ENCODE measurements around the gene POLR1A.

Gene POLR1A

DNA sequence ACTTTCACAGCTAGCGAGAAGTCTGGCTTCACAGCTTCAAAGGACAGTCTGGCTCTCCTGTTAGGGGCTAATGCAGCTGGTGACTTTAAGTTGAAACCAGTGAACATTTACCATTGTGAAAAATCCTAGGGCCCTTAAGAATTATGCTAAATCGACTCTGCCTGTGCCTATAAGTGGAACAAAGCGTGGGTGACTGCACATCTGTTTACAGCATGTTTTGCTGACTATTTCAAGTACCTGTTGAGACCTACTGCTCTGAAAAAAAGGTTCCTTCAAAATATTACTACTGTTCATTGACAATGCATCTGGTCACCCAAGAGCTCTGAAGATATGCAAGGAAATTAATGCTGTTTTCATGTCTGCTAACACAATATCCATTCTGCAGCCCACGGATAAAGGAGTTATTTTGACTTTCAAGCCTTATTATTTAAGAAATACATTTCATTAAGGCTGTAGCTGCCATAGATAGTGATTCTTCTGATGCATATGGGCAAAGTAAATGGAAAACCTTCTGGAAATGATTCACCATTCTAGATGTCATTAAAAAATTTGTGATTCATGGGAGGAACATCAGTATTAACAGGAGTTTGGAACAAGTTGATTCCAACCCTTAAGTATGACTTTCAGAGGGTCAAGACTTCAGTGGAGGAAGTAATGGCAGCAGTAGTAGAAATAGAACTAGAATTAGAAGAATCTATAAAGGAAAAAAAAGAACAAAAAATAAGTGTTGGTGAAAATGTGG lies 48.9 kb downstream of the POLR1A start:
- DNase-seq, result no peak

GRCh38 chr2:86055314-86055713 lies 50.4 kb downstream of the POLR1A start:
- DNase-seq, result no peak

- DNase-seq, result no peak
Measured at GRCh38 chr2:86054535-86055082, 51.1 kb downstream of the POLR1A start.

- DNase-seq, result no peak
Measured at GRCh38 chr2:86053166-86053565, 52.5 kb downstream of the POLR1A start.

- no peak for DNase-seq
Measured at GRCh38 chr2:86052676-86053075, 53.0 kb downstream of the POLR1A start.

DNA sequence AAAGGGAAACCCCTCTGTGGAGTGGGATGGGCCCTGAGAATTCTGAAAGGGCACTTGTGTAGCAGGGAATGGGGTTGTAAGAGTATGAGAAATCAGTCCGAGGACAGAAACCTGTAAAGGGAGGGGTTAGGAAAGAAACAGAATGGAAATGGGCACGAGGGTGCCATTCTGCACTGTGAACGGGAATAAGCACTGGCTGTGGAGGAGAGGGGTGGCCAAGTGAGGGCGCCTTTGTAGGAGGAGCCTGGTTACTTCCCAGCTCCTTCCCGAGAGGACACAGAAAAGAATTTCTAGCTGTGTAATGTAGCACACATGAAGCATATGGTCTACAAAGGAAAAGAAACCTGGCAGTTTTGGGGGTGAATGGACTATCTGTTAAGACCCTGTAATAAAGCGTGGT lies 53.4 kb downstream of the POLR1A start:
- no peak for DNase-seq

GRCh38 chr2:86050301-86050700 lies 55.4 kb downstream of the POLR1A start:
- DNase-seq, result no peak

- no peak for DNase-seq
Measured at GRCh38 chr2:86049529-86049928, 56.2 kb downstream of the POLR1A start.

DNA sequence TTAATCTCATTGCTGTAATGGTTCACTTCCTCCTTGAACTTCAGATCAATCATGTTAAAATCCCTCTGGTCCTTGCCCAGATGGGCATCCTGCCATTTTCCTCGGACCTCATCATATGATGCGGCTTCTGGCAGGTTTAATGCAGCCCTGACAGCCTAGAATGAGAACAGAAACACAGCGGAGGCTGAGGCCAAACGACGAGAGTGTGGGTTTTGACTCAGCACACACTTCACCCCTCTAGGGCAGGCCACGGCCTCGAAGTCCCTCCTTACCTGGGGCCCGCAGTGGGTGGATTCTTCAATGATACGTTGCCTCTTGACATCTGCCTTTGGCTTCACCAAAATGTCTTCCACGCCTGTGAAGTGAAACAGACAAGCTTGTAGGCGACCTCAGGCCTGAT lies 56.8 kb downstream of the POLR1A start:
- DNase-seq, result no peak

GRCh38 chr2:86048383-86048701 lies 57.3 kb downstream of the POLR1A start:
- DNase-seq, result no peak

DNA sequence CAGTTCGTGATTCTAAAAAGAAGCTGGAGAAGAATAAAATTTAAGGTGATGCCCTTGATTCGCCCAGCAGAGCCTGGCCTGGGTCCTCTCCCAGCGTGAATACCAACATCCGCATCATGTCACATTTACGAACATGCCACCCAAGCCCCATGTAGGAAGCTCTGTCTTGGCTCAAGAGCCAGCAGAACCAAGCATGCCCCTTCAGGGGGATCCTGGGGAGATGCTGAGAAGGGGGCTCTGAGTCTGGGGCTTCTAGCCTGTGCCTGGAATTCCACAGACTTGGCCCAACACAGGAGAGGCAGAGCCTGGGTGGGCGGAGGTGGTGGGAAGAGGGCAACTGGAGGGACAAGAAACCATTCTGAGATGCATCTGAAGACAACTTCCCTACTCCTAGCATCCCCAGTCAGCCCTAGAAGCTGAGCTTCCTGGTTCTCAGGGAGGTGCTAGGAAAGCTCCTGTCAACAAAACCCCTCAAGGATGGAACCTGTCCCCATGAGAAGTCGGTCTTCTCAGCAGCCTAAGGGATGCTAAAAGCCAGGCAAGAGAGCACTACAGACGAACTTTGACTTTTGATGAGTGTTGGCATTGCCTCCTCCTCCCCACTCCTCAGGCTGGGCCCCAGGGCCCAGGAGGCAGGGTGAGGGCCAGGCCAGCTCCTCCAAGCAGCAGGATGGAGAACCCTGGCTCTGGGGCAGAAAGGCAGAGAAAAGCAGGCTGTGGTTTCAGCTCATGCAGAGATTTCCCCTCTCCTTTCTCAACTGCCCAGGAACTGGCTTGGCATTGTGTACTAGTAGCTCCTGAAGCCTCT lies 57.9 kb downstream of the POLR1A start:
- DNase-seq, result no peak

GRCh38 chr2:86045541-86045940 lies 60.1 kb downstream of the POLR1A start:
- DNase-seq, result no peak

DNA sequence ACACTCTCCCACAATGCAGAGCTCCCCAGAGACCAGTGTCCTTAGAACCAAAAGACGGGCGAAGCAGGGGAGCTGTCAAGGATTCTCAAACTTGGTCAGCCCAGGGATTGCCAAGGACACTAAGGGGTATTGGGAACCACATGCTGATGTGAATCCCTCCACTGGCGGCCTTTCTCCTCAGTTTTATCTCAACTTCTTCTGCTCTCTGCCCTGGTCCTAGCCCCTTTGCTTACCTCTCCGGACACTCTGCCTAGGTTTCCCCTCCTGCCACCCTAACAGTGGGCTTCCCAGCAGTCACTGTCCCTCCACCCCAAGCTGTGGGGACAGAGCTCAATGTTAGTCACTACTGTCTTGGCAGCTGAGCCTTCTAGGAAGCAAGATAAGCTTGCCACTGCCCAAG lies 61.1 kb downstream of the POLR1A start:
- DNase-seq, result no peak

DNA sequence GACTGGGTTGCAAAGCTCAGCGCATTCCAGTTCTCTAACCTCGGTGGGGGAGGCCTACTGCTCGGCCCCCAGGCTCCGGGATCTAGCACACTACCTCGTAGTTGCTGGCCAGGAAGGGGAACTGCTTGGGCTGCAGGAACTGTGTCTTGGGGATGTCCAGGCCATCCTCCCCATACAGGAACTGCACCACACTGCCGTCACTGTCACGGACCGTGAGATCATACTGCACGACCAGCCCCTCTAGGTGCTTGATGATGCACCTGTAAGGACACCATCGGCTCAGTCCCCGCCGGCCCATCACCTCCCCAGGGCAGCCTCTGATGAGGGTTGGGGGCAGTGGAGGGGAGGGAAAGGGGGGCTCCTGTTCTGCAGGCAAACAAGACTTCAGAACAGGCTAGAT lies 61.6 kb downstream of the POLR1A start:
- DNase-seq, result no peak

DNA sequence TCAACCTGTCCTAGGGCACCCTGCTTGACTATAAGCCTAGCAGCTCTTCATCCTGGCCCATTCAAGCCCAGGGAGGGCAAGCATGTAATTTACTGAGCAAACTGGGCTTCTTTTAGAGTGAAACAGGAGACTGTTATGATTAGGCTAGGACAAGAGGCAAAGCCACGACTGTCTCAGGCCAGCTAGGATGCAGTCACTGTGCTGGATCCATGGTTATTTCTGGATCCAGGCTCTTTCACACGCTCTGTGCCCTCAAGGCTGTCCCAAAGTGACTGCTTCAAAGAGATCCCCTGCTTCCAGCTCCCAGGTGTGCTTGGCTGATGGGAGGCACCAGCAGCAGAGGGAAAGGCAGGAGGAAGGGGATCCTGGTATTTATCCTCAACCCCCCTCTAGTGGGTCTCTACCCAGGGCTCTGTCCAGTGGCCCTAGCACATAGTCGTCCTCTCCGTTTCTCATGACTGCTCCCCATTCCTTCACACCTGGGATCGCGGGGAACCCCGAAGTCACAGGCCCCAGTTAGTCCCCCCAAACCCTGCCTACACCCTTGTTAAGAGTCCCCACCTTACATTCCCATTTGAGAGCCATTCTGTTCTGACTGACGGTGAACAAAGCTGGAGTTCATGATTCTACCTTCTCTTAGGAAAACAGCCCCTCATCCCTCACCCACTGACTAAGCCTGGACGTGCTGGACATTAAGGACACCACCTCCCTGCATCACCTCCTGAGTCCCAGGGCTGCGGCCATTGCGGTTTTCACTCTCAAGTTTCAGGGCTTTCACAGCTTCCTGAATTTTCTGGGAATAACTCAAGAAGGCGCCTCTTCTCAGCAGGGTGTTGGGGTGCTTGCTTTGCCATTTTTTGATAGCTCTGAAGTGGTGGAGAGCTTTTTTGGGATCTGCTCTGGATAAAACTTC lies 63.2 kb downstream of the POLR1A start:
- DNase-seq, result no peak

GRCh38 chr2:86039963-86040655 lies 65.6 kb downstream of the POLR1A start:
- DNase-seq, result no peak

DNA sequence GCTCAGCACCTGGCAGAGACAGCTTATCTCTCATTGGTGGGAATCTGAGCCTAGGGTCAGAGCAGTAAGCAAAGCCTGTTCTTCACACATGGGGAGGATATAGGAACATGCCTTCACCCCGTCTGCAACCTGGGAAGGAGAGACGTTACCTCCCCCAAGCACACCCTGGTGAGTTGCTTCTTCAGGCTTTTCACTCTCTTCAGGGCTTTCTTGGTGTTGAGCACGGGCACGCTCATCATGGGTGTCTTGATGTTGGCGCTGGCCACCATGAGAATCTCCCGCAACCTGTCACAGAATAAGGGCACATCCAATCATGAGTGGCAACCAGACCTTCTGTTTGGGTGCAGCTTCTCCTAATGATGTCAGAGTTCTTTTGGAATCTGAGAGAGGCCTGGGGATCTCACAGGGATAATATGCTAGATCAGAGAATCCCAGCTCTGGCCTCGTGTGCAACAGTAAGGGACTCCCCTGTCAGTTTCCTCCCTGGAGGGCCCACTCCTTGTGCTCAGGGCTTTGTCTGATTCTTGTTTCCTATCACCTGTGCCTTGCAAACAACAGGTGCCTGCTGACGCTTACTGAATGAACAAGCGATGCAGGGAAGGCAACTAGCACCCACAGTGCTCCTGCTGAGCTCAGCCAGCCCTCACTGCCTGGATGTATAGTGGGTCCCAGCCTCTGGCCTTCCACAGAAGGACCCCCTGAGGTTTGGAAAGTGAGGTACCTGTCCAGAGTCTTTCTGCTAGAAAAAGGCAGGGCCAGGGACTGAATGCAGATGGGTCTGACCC lies 66.3 kb downstream of the POLR1A start:
- no peak for DNase-seq

DNA sequence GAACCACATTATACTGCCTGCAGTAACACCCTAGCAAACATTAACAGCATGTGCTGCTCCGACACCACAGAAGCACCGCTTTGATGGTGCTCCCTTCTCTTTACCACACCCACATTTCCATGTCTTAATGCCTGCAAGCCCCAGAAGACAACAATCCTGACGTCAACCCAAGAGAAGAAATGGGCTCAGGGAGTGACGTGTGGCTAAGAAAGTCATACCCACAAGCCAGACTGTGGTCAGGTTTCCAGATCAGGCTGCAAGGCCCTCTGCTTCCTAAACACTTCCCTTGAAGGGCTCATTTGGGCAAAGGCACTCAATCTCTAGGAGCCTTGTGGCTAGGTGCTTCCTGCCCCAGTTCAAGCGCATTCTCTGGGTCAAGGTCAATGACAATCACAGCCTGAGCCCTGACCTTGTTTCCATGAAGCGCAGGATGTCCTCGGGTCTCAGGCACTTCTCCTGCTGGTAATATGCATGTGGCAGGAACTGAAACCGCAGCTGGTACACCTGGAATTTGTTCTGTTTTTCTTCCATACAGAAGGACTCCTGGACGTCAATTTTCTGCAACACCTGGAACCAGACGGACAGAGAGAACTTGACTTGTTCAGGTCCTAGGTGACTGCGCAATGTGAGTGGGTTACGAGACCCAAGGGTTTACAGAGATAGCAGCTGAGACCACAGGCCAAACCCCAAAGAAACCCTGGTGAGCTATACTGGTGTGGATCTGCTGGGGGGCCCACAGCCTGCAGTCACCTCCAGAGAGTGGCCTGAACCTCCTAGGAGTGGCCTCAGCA lies 67.2 kb downstream of the POLR1A start:
- no peak for DNase-seq

DNA sequence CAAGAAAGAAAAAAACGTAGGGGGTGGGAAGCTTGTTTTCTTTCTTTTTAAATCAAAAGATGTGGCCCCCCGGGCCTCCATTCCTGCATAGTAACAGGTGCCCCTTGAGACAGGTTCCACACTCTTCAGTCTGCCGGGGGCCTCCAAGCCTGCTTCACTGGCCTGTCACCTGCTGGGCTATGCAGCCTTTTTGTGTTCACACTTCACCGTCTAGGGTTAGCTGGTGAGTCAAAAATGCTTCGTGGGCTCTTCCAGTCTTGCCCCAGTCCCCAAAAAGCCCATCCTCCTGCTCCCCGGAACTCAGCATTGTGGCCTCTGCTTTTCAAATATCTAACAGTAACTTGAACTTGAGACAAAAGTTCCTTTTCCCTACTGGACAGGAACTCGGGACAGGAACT lies 67.9 kb downstream of the POLR1A start:
- no peak for DNase-seq

DNA sequence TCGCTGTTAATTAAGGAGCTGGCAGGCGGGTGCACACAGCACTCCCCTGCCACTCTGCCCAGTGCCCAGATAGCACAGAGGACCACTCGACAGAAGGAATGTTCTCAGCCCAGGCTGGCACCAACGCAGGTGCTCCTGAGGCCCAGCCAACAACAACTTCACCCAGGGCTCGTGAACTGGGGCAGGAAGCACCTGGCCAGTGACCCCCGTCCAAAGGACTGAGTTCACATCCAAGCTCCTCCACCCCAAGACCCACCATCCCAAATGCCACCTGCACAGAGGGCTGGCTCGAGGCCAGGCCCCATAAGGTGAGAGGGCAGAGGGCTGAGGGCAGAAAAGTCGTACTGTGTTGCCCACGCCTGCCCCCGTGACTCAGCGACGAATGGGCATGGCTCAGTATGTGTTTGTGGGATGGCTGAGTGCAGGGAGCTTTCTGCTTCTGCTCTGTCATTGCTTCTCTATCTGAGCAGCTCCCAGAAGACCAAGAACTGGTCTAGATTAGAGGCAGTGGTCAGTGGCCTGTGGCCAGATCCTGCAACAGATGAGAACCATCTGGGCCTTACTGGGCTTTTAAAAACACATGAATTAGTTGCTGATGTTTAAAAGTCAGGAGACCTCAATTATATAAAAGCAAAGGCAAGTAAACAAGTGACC lies 68.4 kb downstream of the POLR1A start:
- no peak for DNase-seq

Measured in NCI-H1930 (cell line).